ENCODE data around the gene MED27. TPM values are rescaled to one million over a fixed set of nuclear protein-coding genes. Genes with fewer than 3 reads are reported as not detected.

MED27 gene
- total and polyA plus RNA-seq, 7 donors = 11.9 to 19.7 (median 15.6) TPM

- intact Hi-C loops (cut with DNase I) = no loop called here
- Histone ChIP-seq H3K27ac (no peak overlapping the region), H3K4me1 (no peaks in the 10 kb centered on the region), H3K27me3 (no peaks in the 10 kb centered on the region), H3K36me3 (no peaks in the 10 kb centered on the region), H3K4me3 (no peak overlapping the region), H3K9me3 (no peaks in the 10 kb centered on the region)
- DNase-seq = no peak
- 96 to 97% methylated on average over 5 of the region's 5 CpGs for WGBS, 2 donors
- TF ChIP-seq EP300 (IDR thresholded peaks at IDR 0.05) = no peak
- TF ChIP-seq CTCF (IDR thresholded peaks at IDR 0.05) = no peak
- no peak for TF ChIP-seq POLR2A (IDR thresholded peaks at IDR 0.05)
- no peak for TF ChIP-seq POLR2AphosphoS5 (IDR thresholded peaks at IDR 0.05)
Measured at GRCh38 chr9:131987232-131987631, 92.4 kb downstream of the MED27 start.

GRCh38 chr9:131986576-131986975, 93.1 kb downstream of the MED27 start:
- Histone ChIP-seq H3K4me1 (no peaks in the 10 kb centered on the region), H3K36me3 (no peaks in the 10 kb centered on the region), H3K27ac (no peak overlapping the region), H3K4me3 (no peak overlapping the region), H3K27me3 (no peaks in the 10 kb centered on the region), H3K9me3 (no peaks in the 10 kb centered on the region)
- TF ChIP-seq POLR2A (IDR thresholded peaks at IDR 0.05) (no peak), CTCF (IDR thresholded peaks at IDR 0.05) (no peak), EP300 (IDR thresholded peaks at IDR 0.05) (no peak), POLR2AphosphoS5 (IDR thresholded peaks at IDR 0.05) (no peak)
- no peak for DNase-seq
- 87 to 89% methylated on average over 4 of the region's 4 CpGs for WGBS, 2 donors
- intact Hi-C loops (cut with DNase I) = no loop called here

GRCh38 chr9:131986089-131986488, 93.6 kb downstream of the MED27 start:
- intact Hi-C loops (cut with DNase I) = no loop called here
- 97% methylated on average over 3 of the region's 3 CpGs for WGBS, 2 donors
- no peaks in the 10 kb centered on the region for H3K27me3 ChIP-seq

GRCh38 chr9:131984564-131984963, 95.1 kb downstream of the MED27 start:
- H3K27ac ChIP-seq = no peak overlapping the region
- WGBS, 2 donors = 92 to 100% methylated on average over 1 of the region's 1 CpG
- intact Hi-C loops (cut with DNase I) = no loop called here
- no peaks in the 10 kb centered on the region for H3K9me3 ChIP-seq
- H3K4me3 ChIP-seq = no peak overlapping the region
- H3K27me3 ChIP-seq = no peaks in the 10 kb centered on the region
- TF ChIP-seq POLR2AphosphoS5 (IDR thresholded peaks at IDR 0.05) = no peak
- no peak for TF ChIP-seq EP300 (IDR thresholded peaks at IDR 0.05)
- no peak for TF ChIP-seq POLR2A (IDR thresholded peaks at IDR 0.05)
- TF ChIP-seq CTCF (IDR thresholded peaks at IDR 0.05) = no peak
- H3K4me1 ChIP-seq = peaks cover 0 to 5% (median 0%) of the 10 kb centered on the region in 4 donors
- no peaks in the 10 kb centered on the region for H3K36me3 ChIP-seq
- DNase-seq = no peak

More at GRCh38 chr9:131986089-131986488, 93.6 kb downstream of the MED27 start:
- H3K36me3 ChIP-seq = no peaks in the 10 kb centered on the region
- H3K4me3 ChIP-seq = no peak overlapping the region
- DNase-seq = no peak
- no peak for TF ChIP-seq POLR2AphosphoS5 (IDR thresholded peaks at IDR 0.05)
- no peak for TF ChIP-seq EP300 (IDR thresholded peaks at IDR 0.05)
- no peak for TF ChIP-seq CTCF (IDR thresholded peaks at IDR 0.05)
- no peak for TF ChIP-seq POLR2A (IDR thresholded peaks at IDR 0.05)
- H3K27ac ChIP-seq = no peak overlapping the region
- no peaks in the 10 kb centered on the region for H3K9me3 ChIP-seq
- peaks cover 0 to 1% (median 0%) of the 10 kb centered on the region in 4 donors for H3K4me1 ChIP-seq

- H3K4me3 ChIP-seq = no peak overlapping the region
- intact Hi-C loops (cut with DNase I) = no loop called here
- whole genome bisulfite sequencing, 2 donors = 74 to 76% methylated on average over 5 of the region's 5 CpGs
- no peaks in the 10 kb centered on the region for H3K36me3 ChIP-seq
- DNase-seq = no peak
- no peak for TF ChIP-seq CTCF (IDR thresholded peaks at IDR 0.05)
- TF ChIP-seq POLR2A (IDR thresholded peaks at IDR 0.05) = no peak
- TF ChIP-seq POLR2AphosphoS5 (IDR thresholded peaks at IDR 0.05) = no peak
- TF ChIP-seq EP300 (IDR thresholded peaks at IDR 0.05) = no peak
- no peak overlapping the region for H3K27ac ChIP-seq
- H3K4me1 ChIP-seq = peaks cover 0 to 5% (median 0%) of the 10 kb centered on the region in 4 donors
- H3K27me3 ChIP-seq = no peaks in the 10 kb centered on the region
- H3K9me3 ChIP-seq = no peaks in the 10 kb centered on the region
Measured at GRCh38 chr9:131982671-131983239, 96.9 kb downstream of the MED27 start.

All from sigmoid colon (tissue), 7 donors.